Brain microvascular endothelial cell (primary cell): ENCODE measurements around the gene SDK2.

Experiments used
- DNase-seq: peaks from one replicate; pipeline ENCODE4 v3.0.0-alpha.2; 2020
- H3K27ac ChIP-seq: fragments of 250-450 bp; sonication (Bioruptor Pico); 2 replicates; pipeline ENCODE4 v1.5.1; 2020; ENCODE audit warnings: mild to moderate bottlenecking, moderate library complexity
- H3K27me3 ChIP-seq: fragments of 250-450 bp; sonication (Bioruptor Pico); replicated peaks from 2 replicates; pipeline ENCODE4 v1.5.1; 2020; ENCODE audit warnings: mild to moderate bottlenecking
- H3K36me3 ChIP-seq: fragments of 250-450 bp; sonication (Bioruptor Pico); replicated peaks from 2 replicates; pipeline ENCODE4 v1.5.1; 2020; ENCODE audit warnings: mild to moderate bottlenecking
- H3K4me3 ChIP-seq: 2 replicates; pipeline ENCODE4 v1.5.1; 2011; ENCODE audit warnings: low read depth, mild to moderate bottlenecking, control low read depth, low read length, moderate library complexity
- in situ Hi-C: cut with HindIII; loops from 2 replicates; pipeline ENCODE4 v1.10.0; 2017; ENCODE audit warnings: low sequenced_read_pairs, low pct_ligation_motif_present
- TF ChIP-seq, protein P1 (sequence below): IDR thresholded peaks from 2 replicates; pipeline ENCODE4 v1.5.1; 2011; ENCODE audit warnings: low read depth, mild to moderate bottlenecking, moderate library complexity, low read length, control low read depth, inconsistent platforms; ENCODE audit errors: missing control alignments

The SDK2 gene

DNA sequence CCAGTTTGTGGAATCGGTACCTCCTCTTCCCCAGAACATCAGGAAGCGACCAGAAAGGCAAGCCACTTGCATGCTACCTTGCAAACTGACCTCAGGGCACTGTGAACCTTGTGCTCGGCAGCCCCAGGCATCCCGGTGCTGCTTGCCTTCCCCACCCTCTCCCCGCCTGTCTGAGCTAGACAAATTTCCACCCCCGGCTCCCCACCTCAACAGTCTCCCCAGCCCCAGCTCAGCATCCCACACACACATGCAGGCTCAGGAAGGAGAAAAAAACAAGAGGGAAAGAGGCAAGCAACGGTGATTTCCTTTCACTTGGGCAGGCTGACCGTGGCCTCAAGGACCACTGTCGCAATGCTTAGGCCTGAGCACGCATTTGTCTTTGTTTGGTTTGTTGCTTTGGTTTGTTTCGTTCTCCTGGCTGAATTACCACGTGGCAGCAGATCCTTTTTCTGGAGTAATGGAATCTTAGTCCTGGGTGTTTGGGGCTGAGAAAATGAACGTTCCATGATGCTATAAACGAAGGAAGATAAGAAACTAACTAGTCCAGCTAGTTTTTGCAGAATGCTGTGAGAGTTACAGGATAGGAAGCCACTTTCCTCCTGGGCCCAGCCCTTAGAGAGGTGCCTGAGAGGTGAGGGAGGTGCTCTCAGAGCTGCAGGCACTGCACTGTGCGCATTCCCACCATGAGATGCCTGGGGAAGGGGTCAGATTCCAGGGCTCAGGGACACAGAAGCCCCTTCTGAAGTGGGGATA, 27.9 kb downstream of the SDK2 start:
- no peaks in the 10 kb centered on the region for H3K27me3 ChIP-seq
- TF ChIP-seq, protein P1, sequence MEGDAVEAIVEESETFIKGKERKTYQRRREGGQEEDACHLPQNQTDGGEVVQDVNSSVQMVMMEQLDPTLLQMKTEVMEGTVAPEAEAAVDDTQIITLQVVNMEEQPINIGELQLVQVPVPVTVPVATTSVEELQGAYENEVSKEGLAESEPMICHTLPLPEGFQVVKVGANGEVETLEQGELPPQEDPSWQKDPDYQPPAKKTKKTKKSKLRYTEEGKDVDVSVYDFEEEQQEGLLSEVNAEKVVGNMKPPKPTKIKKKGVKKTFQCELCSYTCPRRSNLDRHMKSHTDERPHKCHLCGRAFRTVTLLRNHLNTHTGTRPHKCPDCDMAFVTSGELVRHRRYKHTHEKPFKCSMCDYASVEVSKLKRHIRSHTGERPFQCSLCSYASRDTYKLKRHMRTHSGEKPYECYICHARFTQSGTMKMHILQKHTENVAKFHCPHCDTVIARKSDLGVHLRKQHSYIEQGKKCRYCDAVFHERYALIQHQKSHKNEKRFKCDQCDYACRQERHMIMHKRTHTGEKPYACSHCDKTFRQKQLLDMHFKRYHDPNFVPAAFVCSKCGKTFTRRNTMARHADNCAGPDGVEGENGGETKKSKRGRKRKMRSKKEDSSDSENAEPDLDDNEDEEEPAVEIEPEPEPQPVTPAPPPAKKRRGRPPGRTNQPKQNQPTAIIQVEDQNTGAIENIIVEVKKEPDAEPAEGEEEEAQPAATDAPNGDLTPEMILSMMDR, result no peak
- in situ Hi-C loops, result no loop called here
- no peaks in the 10 kb centered on the region for H3K36me3 ChIP-seq
- no peak overlapping the region for H3K4me3 ChIP-seq
- DNase-seq, result no peak
- H3K27ac ChIP-seq, result no peak overlapping the region

DNA sequence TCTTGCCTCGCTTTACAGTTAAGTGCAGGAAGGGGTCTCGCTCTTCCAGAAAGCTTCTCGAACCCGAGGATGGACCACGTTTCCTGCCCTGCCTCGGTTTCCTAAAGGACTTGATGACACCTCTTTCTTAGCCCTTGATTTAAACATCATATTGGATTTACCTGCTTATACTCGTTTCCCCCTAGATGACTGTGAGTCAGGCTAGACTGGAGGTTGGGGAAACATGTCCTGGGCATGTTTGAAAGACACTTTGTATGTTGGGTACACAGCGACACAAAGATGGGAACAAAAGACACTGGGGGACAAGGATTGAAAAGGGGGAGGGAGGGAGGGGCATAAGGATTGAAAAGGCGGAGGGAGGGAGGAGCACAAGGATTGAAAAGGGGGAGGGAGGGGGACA, 30.0 kb downstream of the SDK2 start:
- in situ Hi-C loops, result no loop called here
- H3K27me3 ChIP-seq, result no peaks in the 10 kb centered on the region
- no peaks in the 10 kb centered on the region for H3K36me3 ChIP-seq
- TF ChIP-seq, protein P1, result no peak
- DNase-seq, result no peak
- no peak overlapping the region for H3K27ac ChIP-seq
- H3K4me3 ChIP-seq, result no peak overlapping the region

DNA sequence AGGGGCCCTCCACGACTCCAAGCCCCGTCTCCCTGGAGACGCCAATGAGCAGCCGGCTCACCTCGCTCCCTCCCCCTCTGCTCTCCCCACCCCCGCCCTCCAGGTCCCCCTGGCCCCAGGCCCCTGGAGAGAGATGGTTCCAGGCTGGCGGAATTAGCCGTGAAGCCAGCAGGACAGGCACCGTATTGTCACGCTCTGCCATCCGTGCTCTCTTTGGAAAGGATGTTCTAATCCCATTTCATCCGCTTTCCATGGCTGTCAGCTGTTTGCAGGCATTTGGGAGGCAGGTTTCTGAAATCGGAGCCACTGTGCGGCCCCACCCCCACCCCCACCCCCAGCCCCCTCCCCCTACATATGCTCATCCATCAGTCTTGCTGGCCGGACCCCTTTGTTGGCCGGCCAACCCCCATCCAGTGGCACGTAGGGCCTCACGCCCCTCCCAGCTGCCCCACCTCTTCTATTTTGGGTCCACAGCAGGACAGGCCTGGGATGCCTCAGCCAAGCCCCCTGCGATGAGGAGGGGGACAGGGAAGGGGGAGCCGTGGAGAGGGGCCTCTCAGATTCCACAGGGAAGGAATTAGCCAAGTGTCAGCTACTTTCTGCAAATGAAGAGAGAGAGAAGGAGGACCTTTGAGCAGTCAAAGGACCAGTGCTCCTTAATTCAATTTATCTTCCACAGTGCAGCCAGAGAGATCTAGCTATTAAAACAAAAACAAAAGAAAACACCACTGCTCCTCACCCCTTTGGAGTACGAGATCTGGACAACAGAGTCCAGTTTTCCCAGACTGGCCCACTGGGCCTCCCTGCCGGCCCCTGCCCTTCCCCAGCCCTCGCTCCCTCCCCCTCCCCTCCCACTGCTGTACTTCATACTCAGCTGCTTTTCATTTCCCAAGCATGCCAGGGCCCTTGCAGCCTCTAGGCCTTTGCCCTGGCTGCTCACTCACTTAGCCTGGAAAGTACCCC, 30.7 kb downstream of the SDK2 start:
- no peak overlapping the region for H3K4me3 ChIP-seq
- no peaks in the 10 kb centered on the region for H3K27me3 ChIP-seq
- DNase-seq, result no peak
- in situ Hi-C loops, result no loop called here
- no peaks in the 10 kb centered on the region for H3K36me3 ChIP-seq
- H3K27ac ChIP-seq, result no peak overlapping the region
- TF ChIP-seq, protein P1, result no peak

DNA sequence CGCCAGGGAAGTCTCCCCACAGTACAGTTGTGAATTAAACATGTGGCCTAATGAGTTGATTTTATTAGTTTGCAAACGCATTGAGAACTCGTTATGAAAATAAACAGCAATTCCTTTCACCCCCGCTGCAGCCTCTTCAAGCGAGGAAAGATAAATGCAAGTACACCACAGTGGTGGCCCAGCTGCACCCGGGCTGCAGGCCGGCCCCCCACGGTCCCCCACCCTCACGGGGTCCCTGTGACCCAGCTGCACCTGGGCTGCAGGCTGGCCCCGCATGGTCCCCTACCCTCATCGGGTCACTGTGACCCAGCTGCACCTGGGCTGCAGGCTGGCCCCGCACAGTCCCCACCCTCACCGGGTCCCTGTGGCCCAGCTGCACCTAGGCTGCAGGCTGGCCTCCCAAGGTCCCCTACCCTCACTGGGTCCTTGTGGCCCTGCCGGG, 32.2 kb downstream of the SDK2 start:
- in situ Hi-C loops, result no loop called here
- H3K27ac ChIP-seq, result no peak overlapping the region

DNA sequence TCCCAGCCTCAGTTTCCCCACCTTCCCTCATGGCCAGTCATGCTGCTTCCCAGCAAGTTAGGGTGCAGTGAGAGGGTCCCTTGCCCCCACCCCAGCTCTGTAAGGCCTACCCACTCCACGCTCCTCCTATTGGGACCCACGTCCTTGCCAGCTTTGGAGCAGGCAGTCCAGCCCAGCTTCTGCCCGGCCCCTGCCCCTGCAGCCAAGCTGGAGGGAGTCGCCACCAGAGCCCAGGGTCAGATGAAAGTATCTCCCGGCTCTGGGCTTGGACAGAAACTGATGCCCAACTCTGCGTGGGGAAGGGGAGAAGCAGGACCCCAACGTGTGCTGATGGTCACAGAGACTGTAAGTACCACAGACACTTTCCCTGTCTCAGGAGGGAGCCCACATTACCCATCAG, 32.6 kb downstream of the SDK2 start:
- Histone ChIP-seq H3K4me3 (no peak overlapping the region), H3K27ac (no peak overlapping the region), H3K36me3 (no peaks in the 10 kb centered on the region), H3K27me3 (no peaks in the 10 kb centered on the region)
- TF ChIP-seq, protein P1, result no peak
- no peak for DNase-seq
- in situ Hi-C loops, result no loop called here

More for the DNA sequence above, 32.2 kb downstream of the SDK2 start:
- TF ChIP-seq, protein P1, result no peak
- Histone ChIP-seq H3K36me3 (no peaks in the 10 kb centered on the region), H3K4me3 (no peak overlapping the region), H3K27me3 (no peaks in the 10 kb centered on the region)
- no peak for DNase-seq
